Type B pancreatic cell (in vitro differentiated cells): ENCODE measurements around the gene GOLGB1. TPM values are rescaled to one million over a fixed set of nuclear protein-coding genes. Genes with fewer than 3 reads are reported as not detected.

Experiments
- DNase-seq: peaks from one replicate; pipeline ENCODE4 v3.0.0; 2021; ENCODE audit warnings: mixed read lengths; ENCODE audit not compliant: unreplicated experiment; ENCODE audit errors: extremely low spot score
- H3K27ac Mint-ChIP-seq: 2 replicates; pipeline ENCODE4 v1.8.0; 2021; ENCODE audit warnings: mild to moderate bottlenecking, mixed read lengths
- H3K27me3 Mint-ChIP-seq: 2 replicates; pipeline ENCODE4 v1.8.0; 2021; ENCODE audit warnings: mixed read lengths
- H3K36me3 Mint-ChIP-seq: 2 replicates; pipeline ENCODE4 v1.8.0; 2021; ENCODE audit warnings: mixed read lengths
- H3K4me1 Mint-ChIP-seq: one replicate; pipeline ENCODE4 v1.8.0; 2021; ENCODE audit warnings: mixed read lengths; ENCODE audit not compliant: unreplicated experiment
- H3K4me3 Mint-ChIP-seq: 2 replicates; pipeline ENCODE4 v1.8.0; 2021; ENCODE audit warnings: mild to moderate bottlenecking, mixed read lengths
- H3K9me3 Mint-ChIP-seq: 2 replicates; pipeline ENCODE4 v1.8.0; 2021; ENCODE audit warnings: mixed read lengths
- total RNA-seq: library from RNA; stranded (reverse); gene quantifications from 2 replicates; pipeline ENCODE4 v1.2.1, GENCODE V29; 2021; ENCODE audit warnings: low replicate concordance
- TF ChIP-seq, protein P1 (sequence below): fragments of 200-600 bp; sonication (generic); conservative IDR thresholded peaks from 2 replicates; pipeline ENCODE4 v1.5.0; 2021; ENCODE audit warnings: antibody characterized with exemption, mild to moderate bottlenecking

GOLGB1 gene
- total RNA-seq, 1 donor from 2014 or later = 49.9 TPM

DNA sequence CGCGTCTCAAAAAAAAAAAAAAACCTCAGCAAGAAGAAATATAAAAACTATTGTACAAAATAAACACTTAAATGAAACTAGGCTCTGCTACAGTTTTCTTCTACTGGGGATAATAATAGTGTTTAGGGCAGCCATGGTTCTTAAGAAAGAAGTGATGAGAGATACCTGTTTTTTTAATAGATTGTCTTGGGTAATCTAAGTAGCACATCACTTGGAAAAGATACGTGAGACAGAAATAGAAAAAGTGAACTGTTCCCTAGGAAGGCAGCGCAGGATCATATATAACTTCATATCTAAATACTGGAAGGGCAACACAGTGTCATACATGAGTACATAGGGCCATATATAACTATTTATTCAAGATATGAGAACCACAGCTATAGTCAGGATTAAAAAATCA is 11.9 kb downstream of the GOLGB1 start:
- H3K27me3 Mint-ChIP-seq = no peaks in the 10 kb centered on the region
- no peak overlapping the region for H3K4me3 Mint-ChIP-seq
- no peaks in the 10 kb centered on the region for H3K9me3 Mint-ChIP-seq
- no peak for DNase-seq
- TF ChIP-seq, protein P1, sequence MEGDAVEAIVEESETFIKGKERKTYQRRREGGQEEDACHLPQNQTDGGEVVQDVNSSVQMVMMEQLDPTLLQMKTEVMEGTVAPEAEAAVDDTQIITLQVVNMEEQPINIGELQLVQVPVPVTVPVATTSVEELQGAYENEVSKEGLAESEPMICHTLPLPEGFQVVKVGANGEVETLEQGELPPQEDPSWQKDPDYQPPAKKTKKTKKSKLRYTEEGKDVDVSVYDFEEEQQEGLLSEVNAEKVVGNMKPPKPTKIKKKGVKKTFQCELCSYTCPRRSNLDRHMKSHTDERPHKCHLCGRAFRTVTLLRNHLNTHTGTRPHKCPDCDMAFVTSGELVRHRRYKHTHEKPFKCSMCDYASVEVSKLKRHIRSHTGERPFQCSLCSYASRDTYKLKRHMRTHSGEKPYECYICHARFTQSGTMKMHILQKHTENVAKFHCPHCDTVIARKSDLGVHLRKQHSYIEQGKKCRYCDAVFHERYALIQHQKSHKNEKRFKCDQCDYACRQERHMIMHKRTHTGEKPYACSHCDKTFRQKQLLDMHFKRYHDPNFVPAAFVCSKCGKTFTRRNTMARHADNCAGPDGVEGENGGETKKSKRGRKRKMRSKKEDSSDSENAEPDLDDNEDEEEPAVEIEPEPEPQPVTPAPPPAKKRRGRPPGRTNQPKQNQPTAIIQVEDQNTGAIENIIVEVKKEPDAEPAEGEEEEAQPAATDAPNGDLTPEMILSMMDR = no peak
- H3K36me3 Mint-ChIP-seq = peaks cover 20% of the 10 kb centered on the region
- no peak overlapping the region for H3K27ac Mint-ChIP-seq
- H3K4me1 Mint-ChIP-seq = peaks cover 4% of the 10 kb centered on the region

DNA sequence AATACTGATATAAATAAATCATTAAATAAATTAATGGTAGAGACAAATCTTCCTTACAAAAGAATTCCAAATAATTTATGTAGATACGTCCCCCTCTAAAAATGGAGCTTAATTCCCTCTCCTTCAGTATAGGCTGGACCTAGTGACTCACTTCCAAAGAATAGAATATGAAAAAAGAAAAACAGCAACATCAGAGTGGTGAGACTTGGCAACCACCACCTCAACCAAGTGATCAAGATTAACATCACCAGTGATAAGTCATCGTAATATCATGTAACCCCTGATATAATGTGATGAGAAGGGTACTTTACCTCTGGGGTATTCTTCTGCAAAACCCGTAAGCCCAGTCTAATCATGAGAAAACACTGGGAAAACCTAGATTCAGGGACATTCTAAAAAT is 13.4 kb downstream of the GOLGB1 start:
- Mint-ChIP-seq H3K9me3 (no peaks in the 10 kb centered on the region), H3K27ac (peak overlapping the region; percentile 56), H3K4me1 (peaks cover 13% of the 10 kb centered on the region), H3K36me3 (peaks cover 16% of the 10 kb centered on the region), H3K4me3 (no peak overlapping the region), H3K27me3 (no peaks in the 10 kb centered on the region)
- DNase-seq = no peak
- TF ChIP-seq, protein P1 = no peak

DNA sequence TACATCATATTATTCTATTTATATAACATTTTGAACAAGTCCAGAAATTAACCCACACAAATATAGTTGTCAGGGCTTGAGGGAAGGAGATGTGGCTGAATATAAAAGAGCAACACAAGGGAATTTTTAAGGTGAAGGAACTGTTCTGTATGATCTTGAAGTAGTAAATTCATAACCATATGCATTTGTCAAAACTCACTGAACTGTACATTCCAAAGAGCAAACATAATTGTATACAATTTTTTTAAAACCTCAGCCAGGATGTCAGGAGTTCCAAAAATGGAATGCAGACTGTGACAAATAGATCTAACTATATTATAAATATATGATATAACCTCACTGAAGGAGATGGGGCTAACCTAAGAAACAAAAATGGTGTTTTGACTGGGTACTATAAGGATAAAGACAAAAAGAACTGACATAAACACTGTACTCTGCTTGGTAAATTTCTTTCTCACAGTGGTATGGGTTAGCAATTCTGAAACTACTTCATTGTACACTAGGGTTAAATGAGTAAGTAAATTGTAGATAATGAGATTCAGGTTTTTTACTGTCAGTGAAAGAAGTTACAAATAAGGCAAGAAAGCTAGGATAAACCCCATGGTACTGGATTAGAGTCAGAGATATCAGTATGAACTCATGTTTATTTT is 14.4 kb downstream of the GOLGB1 start:
- peaks cover 13% of the 10 kb centered on the region for H3K36me3 Mint-ChIP-seq
- H3K4me3 Mint-ChIP-seq = no peak overlapping the region
- peaks cover 21% of the 10 kb centered on the region for H3K4me1 Mint-ChIP-seq
- peak overlapping the region; percentile 38 for H3K27ac Mint-ChIP-seq
- DNase-seq = no peak
- H3K27me3 Mint-ChIP-seq = no peaks in the 10 kb centered on the region
- TF ChIP-seq, protein P1 = no peak
- no peaks in the 10 kb centered on the region for H3K9me3 Mint-ChIP-seq

DNA sequence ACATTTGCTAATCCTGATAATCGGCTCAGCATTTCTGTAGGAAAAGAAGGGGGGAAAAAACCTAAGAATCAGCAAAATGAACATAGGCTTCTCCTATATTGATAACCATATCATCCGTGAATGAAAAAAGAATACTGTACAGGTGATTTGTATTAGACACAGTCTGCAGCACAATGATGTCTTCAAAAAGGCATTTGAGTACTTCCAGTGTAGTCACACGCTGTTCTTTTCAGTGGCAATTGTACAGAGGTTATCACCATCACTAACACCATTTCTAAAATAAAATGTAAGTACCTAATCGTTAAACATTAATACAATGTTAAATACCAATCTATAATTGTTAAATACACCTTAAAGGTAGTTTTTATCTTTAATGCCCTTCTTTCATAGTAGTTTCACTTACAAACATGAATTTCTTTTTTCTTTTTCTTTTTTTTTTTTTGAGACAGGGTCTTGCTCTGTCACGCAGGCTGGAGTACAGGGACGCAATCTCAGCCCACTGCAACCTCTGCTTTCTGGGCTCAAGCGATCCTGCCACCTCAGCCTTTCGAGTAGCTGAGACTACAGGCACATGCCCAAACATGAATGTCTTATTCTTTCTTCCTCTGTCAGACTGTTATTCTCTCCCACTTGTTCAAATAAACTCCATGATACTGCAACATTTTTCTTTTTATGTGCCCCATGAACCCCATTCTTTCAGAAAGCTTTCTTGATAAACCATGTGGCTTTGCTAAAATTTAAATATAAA is 18.4 kb downstream of the GOLGB1 start:
- no peaks in the 10 kb centered on the region for H3K9me3 Mint-ChIP-seq
- peaks cover 17% of the 10 kb centered on the region for H3K4me1 Mint-ChIP-seq
- TF ChIP-seq, protein P1 = no peak
- peaks cover 9% of the 10 kb centered on the region for H3K36me3 Mint-ChIP-seq
- peak overlapping the region; percentile 76 for H3K27ac Mint-ChIP-seq
- H3K4me3 Mint-ChIP-seq = peak overlapping the region; percentile 56
- H3K27me3 Mint-ChIP-seq = no peaks in the 10 kb centered on the region
- DNase-seq = no peak

DNA sequence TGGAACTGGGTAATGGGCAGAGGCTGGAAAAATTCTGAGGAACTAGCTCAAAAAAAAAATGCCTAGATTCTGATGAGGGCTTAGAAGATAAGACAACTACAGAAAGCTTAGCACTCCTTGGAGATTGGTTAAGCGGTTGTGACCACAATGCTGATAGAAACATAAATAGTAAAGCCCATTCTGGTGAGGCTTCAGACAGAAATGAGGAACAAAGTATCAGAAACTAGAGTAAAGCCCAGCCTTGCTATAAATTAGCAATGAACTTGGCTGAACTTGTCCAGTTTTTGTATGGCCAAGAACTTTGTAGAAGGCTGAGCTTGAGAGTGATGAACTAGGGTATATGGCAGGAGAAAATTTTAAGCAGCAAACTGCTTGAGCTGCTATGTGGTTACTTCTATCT is 25.4 kb downstream of the GOLGB1 start:
- Mint-ChIP-seq H3K4me1 (no peaks in the 10 kb centered on the region), H3K27me3 (no peaks in the 10 kb centered on the region), H3K9me3 (no peaks in the 10 kb centered on the region), H3K4me3 (no peak overlapping the region), H3K36me3 (peaks cover 48% of the 10 kb centered on the region), H3K27ac (no peak overlapping the region)
- no peak for DNase-seq
- TF ChIP-seq, protein P1 = no peak
